ENCODE measurements around the gene CPNE5. TPM values are rescaled to one million over a fixed set of nuclear protein-coding genes. Genes with fewer than 3 reads are reported as not detected.

Gene CPNE5
- total and polyA plus RNA-seq, 9 donors: 1.4 to 22.1 (median 6.2) TPM

- H3K4me1 ChIP-seq (ENCODE audit: insufficient read depth): no peaks in the 10 kb centered on the region
- H3K4me3 ChIP-seq: no peak overlapping the region
- WGBS, 3 donors: 93 to 100% (median 96%) methylated on average over 3 of the region's 3 CpGs
- intact Hi-C loops (cut with DNase I): no loop called here
- TF ChIP-seq EP300 (IDR thresholded peaks at IDR 0.05) (no peak), POLR2A (IDR thresholded peaks at IDR 0.05) (no peak), CTCF (IDR thresholded peaks at IDR 0.05) (no peak)
- no peaks in the 10 kb centered on the region for H3K27me3 ChIP-seq
- no peak for DNase-seq
- no peaks in the 10 kb centered on the region for H3K36me3 ChIP-seq
- no peaks in the 10 kb centered on the region for H3K9me3 ChIP-seq
- H3K27ac ChIP-seq: no peak overlapping the region
These were observed 21.4 kb downstream of the CPNE5 start for GRCh38 chr6:36817847-36818246.

- WGBS, 3 donors: 92 to 95% (median 94%) methylated on average over 9 of the region's 9 CpGs
- no peak for DNase-seq
- intact Hi-C loops (cut with DNase I): no loop called here
These were observed 21.9 kb downstream of the CPNE5 start for GRCh38 chr6:36817176-36817817.

GRCh38 chr6:36815962-36816735, 23.1 kb downstream of the CPNE5 start:
- H3K4me3 ChIP-seq: no peak overlapping the region
- H3K27ac ChIP-seq: no peak overlapping the region
- intact Hi-C loops (cut with DNase I): no loop called here
- DNase-seq: no peak
- WGBS, 3 donors: 54 to 75% (median 67%) methylated on average over 7 of the region's 7 CpGs
- H3K27me3 ChIP-seq: no peaks in the 10 kb centered on the region
- H3K9me3 ChIP-seq: no peaks in the 10 kb centered on the region
- no peaks in the 10 kb centered on the region for H3K36me3 ChIP-seq
- TF ChIP-seq POLR2A (IDR thresholded peaks at IDR 0.05): no peak
- H3K4me1 ChIP-seq (ENCODE audit: insufficient read depth): no peaks in the 10 kb centered on the region

More at GRCh38 chr6:36817176-36817817, 21.9 kb downstream of the CPNE5 start:
- Histone ChIP-seq H3K36me3 (no peaks in the 10 kb centered on the region), H3K9me3 (no peaks in the 10 kb centered on the region), H3K4me3 (no peak overlapping the region), H3K27me3 (no peaks in the 10 kb centered on the region), H3K4me1 (ENCODE audit: insufficient read depth) (no peaks in the 10 kb centered on the region), H3K27ac (no peak overlapping the region)
- TF ChIP-seq POLR2A (IDR thresholded peaks at IDR 0.05) (no peak), CTCF (IDR thresholded peaks at IDR 0.05) (no peak)

GRCh38 chr6:36814249-36814648, 25.0 kb downstream of the CPNE5 start:
- 91 to 95% (median 93%) methylated on average over 7 of the region's 7 CpGs for WGBS, 3 donors

More at GRCh38 chr6:36814249-36814648, 25.0 kb downstream of the CPNE5 start:
- Histone ChIP-seq H3K36me3 (no peaks in the 10 kb centered on the region), H3K9me3 (no peaks in the 10 kb centered on the region), H3K27ac (no peak overlapping the region), H3K27me3 (no peaks in the 10 kb centered on the region), H3K4me3 (no peak overlapping the region), H3K4me1 (ENCODE audit: insufficient read depth) (no peaks in the 10 kb centered on the region)
- intact Hi-C loops (cut with DNase I): no loop called here
- no peak for DNase-seq
- TF ChIP-seq POLR2A (IDR thresholded peaks at IDR 0.05) (no peak), EP300 (IDR thresholded peaks at IDR 0.05) (no peak), CTCF (IDR thresholded peaks at IDR 0.05) (no peak)

Measured in ovary (tissue), 9 donors.